HepG2 (cell line): Measurements from ENCODE around the gene KRT2.

Source experiments
- ARID2 ChIP-seq: sonication (generic); formaldehyde crosslinking; IDR thresholded peaks from 2 replicates; pipeline ENCODE4 v1.8.1; 2022; ENCODE audit warnings: mild to moderate bottlenecking, missing genetic modification reagents, borderline replicate concordance
- BCL6 ChIP-seq: IDR thresholded peaks from 2 replicates; pipeline ENCODE4 v1.6.1; 2016; ENCODE audit warnings: missing genetic modification reagents, missing compliant biosample characterization
- GTF3A ChIP-seq: sonication (generic); formaldehyde crosslinking; conservative IDR thresholded peaks from 2 replicates; pipeline ENCODE4 v1.4.0; 2020; ENCODE audit warnings: mild to moderate bottlenecking, missing genetic modification reagents
- KLF16 ChIP-seq, 2 experiments: sonication (generic) in 1 of 2; formaldehyde crosslinking in 1 of 2; IDR thresholded peaks; 2 replicates each; pipeline versions ENCODE4 v1.6.1 to v1.8.0; 2016 to 2023; ENCODE audit warnings: missing genetic modification reagents in 2 of 2, missing compliant biosample characterization in 1 of 2
- RXRA ChIP-seq: sonication (generic); formaldehyde crosslinking; IDR thresholded peaks from 2 replicates; pipeline ENCODE4 v1.5.1; 2020; ENCODE audit warnings: missing genetic modification reagents
- SMAD9 ChIP-seq: sonication (generic); formaldehyde crosslinking; IDR thresholded peaks from 2 replicates; pipeline ENCODE4 v1.5.1; 2020; ENCODE audit warnings: mild to moderate bottlenecking, missing genetic modification reagents
- TAF1 ChIP-seq: sonication (generic); formaldehyde crosslinking; IDR thresholded peaks from 2 replicates; pipeline ENCODE4 v1.4.0; 2020; ENCODE audit warnings: missing genetic modification reagents
- TP53 ChIP-seq: sonication (generic); formaldehyde crosslinking; conservative IDR thresholded peaks from 2 replicates; pipeline ENCODE4 v1.4.0; 2020; ENCODE audit warnings: missing genetic modification reagents
- U2AF1 ChIP-seq: fragments of 200-400 bp; formaldehyde crosslinking; optimal IDR thresholded peaks from 2 replicates; pipeline ENCODE3; 2017; ENCODE audit warnings: mild to moderate bottlenecking, low read depth, low read length
- ZNF143 ChIP-seq: sonication (generic); formaldehyde crosslinking; IDR thresholded peaks from 2 replicates; pipeline ENCODE4 v1.4.0; 2020; ENCODE audit warnings: missing genetic modification reagents
- TF ChIP-seq, protein P1 (sequence below): sonication (generic); formaldehyde crosslinking; IDR thresholded peaks from 2 replicates; pipeline ENCODE4 v1.5.0; 2020; ENCODE audit warnings: mild to moderate bottlenecking, missing genetic modification reagents, moderate library complexity
- TF ChIP-seq, protein P2 (sequence below): sonication (generic); formaldehyde crosslinking; IDR thresholded peaks from 2 replicates; pipeline ENCODE4 v1.4.0; 2020; ENCODE audit warnings: missing genetic modification reagents

DNA sequence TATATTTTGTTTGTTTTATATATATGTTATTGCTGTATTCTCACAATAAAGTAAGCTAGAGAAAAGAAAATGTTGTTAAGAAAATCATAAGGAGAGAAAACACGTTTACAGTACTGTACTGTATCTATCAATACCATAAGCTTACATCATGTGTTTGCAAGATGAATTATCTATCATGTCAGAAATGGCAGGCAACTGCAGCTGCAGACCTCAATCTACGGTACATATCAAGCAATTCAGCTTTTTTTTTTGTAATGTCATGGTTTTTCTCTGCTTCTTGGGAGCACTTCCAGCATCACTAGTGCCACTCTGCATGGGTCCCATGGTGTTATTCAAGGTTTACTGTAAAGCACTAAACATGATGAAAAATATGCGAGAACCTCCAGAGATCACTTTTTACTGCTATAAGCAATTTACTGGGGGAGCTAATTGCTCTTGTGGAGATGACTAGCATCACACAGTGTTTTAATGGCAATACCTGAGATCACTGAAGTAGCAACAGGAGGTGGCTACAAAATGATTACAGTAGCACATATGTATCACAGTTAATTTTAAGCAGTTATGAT lies 9.0 kb upstream of the KRT2 start:
- TF ChIP-seq BCL6 (CRISPR knock-in tag) (no peak), KLF16 (CRISPR knock-in tag; IDR thresholded peaks at IDR 0.05) (no peak), RXRA (CRISPR knock-in tag) (no peak), SMAD9 (CRISPR knock-in tag) (no peak), ZNF143 (no peak), GTF3A (CRISPR knock-in tag) (no peak), TP53 (CRISPR knock-in tag) (no peak), U2AF1 (no peak), TAF1 (CRISPR knock-in tag) (no peak), ARID2 (CRISPR knock-in tag) (no peak)
- TF ChIP-seq, protein P1, sequence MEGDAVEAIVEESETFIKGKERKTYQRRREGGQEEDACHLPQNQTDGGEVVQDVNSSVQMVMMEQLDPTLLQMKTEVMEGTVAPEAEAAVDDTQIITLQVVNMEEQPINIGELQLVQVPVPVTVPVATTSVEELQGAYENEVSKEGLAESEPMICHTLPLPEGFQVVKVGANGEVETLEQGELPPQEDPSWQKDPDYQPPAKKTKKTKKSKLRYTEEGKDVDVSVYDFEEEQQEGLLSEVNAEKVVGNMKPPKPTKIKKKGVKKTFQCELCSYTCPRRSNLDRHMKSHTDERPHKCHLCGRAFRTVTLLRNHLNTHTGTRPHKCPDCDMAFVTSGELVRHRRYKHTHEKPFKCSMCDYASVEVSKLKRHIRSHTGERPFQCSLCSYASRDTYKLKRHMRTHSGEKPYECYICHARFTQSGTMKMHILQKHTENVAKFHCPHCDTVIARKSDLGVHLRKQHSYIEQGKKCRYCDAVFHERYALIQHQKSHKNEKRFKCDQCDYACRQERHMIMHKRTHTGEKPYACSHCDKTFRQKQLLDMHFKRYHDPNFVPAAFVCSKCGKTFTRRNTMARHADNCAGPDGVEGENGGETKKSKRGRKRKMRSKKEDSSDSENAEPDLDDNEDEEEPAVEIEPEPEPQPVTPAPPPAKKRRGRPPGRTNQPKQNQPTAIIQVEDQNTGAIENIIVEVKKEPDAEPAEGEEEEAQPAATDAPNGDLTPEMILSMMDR (CRISPR knock-in tag): no peak
- TF ChIP-seq, protein P2, sequence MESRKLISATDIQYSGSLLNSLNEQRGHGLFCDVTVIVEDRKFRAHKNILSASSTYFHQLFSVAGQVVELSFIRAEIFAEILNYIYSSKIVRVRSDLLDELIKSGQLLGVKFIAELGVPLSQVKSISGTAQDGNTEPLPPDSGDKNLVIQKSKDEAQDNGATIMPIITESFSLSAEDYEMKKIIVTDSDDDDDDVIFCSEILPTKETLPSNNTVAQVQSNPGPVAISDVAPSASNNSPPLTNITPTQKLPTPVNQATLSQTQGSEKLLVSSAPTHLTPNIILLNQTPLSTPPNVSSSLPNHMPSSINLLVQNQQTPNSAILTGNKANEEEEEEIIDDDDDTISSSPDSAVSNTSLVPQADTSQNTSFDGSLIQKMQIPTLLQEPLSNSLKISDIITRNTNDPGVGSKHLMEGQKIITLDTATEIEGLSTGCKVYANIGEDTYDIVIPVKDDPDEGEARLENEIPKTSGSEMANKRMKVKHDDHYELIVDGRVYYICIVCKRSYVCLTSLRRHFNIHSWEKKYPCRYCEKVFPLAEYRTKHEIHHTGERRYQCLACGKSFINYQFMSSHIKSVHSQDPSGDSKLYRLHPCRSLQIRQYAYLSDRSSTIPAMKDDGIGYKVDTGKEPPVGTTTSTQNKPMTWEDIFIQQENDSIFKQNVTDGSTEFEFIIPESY (CRISPR knock-in tag): no peak
